Peyer's patch (tissue), 4 donors: ENCODE data around the gene PHGDH. TPM values are rescaled to one million over a fixed set of nuclear protein-coding genes. Genes with fewer than 3 reads are reported as not detected.
"Not testable (repeated sequence)": the region's sequence is repeated elsewhere in the genome, so short reads cannot be mapped to it uniquely, and the experiment has no call there.

Source experiments
- DNase-seq, 3 donors: peaks; one replicate each; pipeline ENCODE4 v3.0.0-alpha.2; 2017 to 2019
- H3K27ac ChIP-seq, 4 donors: fragments of 200-600 bp; sonication (generic); one replicate each; pipeline ENCODE4 v1.5.1; 2016 to 2019
- H3K27me3 ChIP-seq, 2 donors: fragments of 200-600 bp; sonication (generic); one replicate each; pipeline ENCODE4 v1.5.1; 2019
- H3K36me3 ChIP-seq, 3 donors: fragments of 200-600 bp; sonication (generic); one replicate each; pipeline ENCODE4 v1.5.1; 2016 to 2019
- H3K4me1 ChIP-seq, 4 donors: fragments of 200-600 bp; sonication (generic); one replicate each; pipeline ENCODE4 v1.5.1; 2016 to 2019
- H3K4me3 ChIP-seq, 4 donors: fragments of 200-600 bp; sonication (generic); 1 replicate in 3 of 4; 2 replicates in 1 of 4; pipeline ENCODE4 v1.5.1; 2016 to 2019; ENCODE audit warnings: mild to moderate bottlenecking in 1 of 4
- H3K9me3 ChIP-seq, 4 donors: fragments of 200-600 bp; sonication (generic); one replicate each; pipeline ENCODE4 v1.5.1; 2016 to 2019; ENCODE audit warnings: mild to moderate bottlenecking in 1 of 4
- CTCF ChIP-seq, 6 experiments: fragments of 450-650 bp in 4 of 6; fragments of 200-600 bp in 2 of 6; sonication (generic) in 1 of 6; IDR thresholded peaks; one replicate each; pipeline ENCODE4 v1.5.1; 2017 to 2019; ENCODE audit warnings: antibody characterized with exemption in 6 of 6, mild to moderate bottlenecking in 3 of 6, moderate library complexity in 1 of 6
- POLR2A ChIP-seq, 2 donors: fragments of 450-650 bp; IDR thresholded peaks; one replicate each; pipeline ENCODE4 v1.5.1; 2017; ENCODE audit warnings: antibody characterized with exemption in 2 of 2, mild to moderate bottlenecking in 2 of 2, moderate library complexity in 2 of 2
- total RNA-seq, 4 donors: library from RNA; depleted of rRNA; stranded (reverse); fragments of >200 nt; gene quantifications; one replicate each; pipeline ENCODE4 v1.1.0, GENCODE V29; 2016

PHGDH gene
- total RNA-seq, 4 donors from 2014 or later = 2.8 to 19.0 (median 4.3) TPM

- TF ChIP-seq POLR2A (IDR thresholded peaks at IDR 0.05) (no peak), CTCF (IDR thresholded peaks at IDR 0.05) (no peak)
- no peak overlapping the region for H3K4me3 ChIP-seq
- H3K9me3 ChIP-seq = no peaks in the 10 kb centered on the region
- no peaks in the 10 kb centered on the region for H3K36me3 ChIP-seq
- no peak for DNase-seq
- H3K27me3 ChIP-seq = no peaks in the 10 kb centered on the region
- peaks cover 0 to 5% (median 2%) of the 10 kb centered on the region in 4 donors for H3K4me1 ChIP-seq
- no peak overlapping the region for H3K27ac ChIP-seq
Measured at GRCh38 chr1:119781434-119782210, 69.9 kb downstream of the PHGDH start.

- no peak for DNase-seq
- Histone ChIP-seq H3K4me1 (peaks cover 0 to 5% (median 2%) of the 10 kb centered on the region in 4 donors), H3K9me3 (no peaks in the 10 kb centered on the region), H3K27ac (peak overlapping the region in 1 of 4 donors; percentile 1), H3K36me3 (no peaks in the 10 kb centered on the region), H3K27me3 (no peaks in the 10 kb centered on the region), H3K4me3 (no peak overlapping the region)
- TF ChIP-seq POLR2A (IDR thresholded peaks at IDR 0.05) (no peak), CTCF (IDR thresholded peaks at IDR 0.05) (no peak)
Measured at GRCh38 chr1:119782631-119783325, 71.0 kb downstream of the PHGDH start.

DNA sequence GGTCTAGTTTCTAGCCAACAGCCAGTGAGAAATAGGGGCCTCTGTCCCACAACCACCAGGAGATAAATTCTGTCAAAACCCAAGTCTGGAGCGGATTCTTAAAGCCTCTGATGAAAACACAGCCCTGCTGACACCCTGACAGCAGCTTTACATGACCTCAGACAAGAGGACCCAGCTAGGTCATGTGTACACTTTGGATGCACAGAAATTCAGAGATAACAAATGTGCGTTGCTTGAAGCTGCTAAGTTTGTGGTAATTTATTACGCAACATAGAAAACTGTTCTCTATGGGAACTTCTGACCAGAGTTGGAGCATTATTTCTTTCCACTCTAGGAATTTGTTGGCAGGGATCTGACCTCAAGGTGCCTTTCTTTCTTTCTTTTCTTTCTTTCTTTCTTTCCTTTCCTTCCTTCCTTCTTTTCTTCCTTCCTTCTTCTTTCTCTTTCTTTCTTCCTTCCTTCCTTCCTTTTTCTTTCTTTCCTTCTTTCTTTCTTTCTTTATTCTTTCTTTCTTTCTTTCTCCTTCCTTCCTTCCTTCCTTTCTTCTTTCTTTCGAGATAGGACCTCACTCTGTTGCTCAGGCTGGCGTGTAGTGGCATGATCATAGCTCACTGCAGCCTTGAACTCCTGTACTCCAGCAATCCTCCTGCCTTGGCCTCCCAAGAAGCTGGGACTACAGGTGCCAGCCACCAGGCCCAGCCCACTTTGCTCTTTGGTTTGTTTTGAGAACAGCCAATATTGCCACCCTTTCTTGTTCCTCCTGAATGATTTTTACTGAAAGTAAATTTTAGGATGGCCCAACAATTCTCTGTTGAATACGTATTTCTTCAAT is 71.8 kb downstream of the PHGDH start:
- H3K27me3 ChIP-seq = no peaks in the 10 kb centered on the region
- H3K27ac ChIP-seq = peak overlapping the region in 1 of 4 donors; percentile 59
- no peaks in the 10 kb centered on the region for H3K9me3 ChIP-seq
- no peak overlapping the region for H3K4me3 ChIP-seq
- no peak for TF ChIP-seq CTCF (IDR thresholded peaks at IDR 0.05)
- no peak for TF ChIP-seq POLR2A (IDR thresholded peaks at IDR 0.05)
- H3K4me1 ChIP-seq = peaks cover 0 to 5% (median 2%) of the 10 kb centered on the region in 4 donors
- no peak for DNase-seq
- no peaks in the 10 kb centered on the region for H3K36me3 ChIP-seq

DNA sequence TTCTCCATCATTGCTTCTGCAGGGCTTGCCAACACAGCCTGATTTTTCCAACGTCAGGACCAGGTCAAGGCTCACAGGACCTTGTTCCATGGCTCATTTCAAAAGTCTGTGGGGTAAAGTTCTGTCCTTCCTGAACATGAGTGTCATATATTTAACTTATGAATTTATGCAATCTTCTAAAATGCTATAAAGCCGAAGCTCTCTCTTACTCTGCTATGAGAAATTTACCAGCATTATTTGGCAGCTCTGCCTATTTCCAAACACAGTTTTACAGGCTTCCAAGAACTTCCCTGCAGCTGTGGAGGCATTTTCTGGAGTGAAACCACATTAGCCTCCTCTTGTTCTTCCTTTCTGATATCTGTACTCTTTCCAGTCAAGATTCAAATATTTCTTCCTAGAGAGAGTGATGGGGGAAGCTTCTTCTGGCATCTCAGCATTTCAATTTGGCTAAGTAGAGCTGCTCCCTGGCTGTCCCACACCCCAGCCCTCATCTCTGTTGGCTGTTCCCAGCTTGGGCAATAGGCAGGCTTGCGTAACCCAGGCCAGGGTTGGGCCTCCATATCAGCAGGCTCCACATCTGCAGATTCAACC is 72.6 kb downstream of the PHGDH start:
- Histone ChIP-seq H3K36me3 (no peaks in the 10 kb centered on the region), H3K4me1 (peaks cover 0 to 5% (median 2%) of the 10 kb centered on the region in 4 donors), H3K4me3 (no peak overlapping the region), H3K27ac (peak overlapping the region in 1 of 4 donors; percentile 59), H3K27me3 (no peaks in the 10 kb centered on the region), H3K9me3 (no peaks in the 10 kb centered on the region)
- peak in 1 of 3 donors; percentile 80 for DNase-seq
- TF ChIP-seq CTCF (IDR thresholded peaks at IDR 0.05) (no peak), POLR2A (IDR thresholded peaks at IDR 0.05) (no peak)

- not testable (repeated sequence) for H3K36me3 ChIP-seq, H3K27me3 ChIP-seq, DNase-seq, H3K9me3 ChIP-seq, H3K4me3 ChIP-seq, H3K4me1 ChIP-seq
- H3K27ac ChIP-seq = peak overlapping the region in 1 of 4 donors; percentile 33
Measured at GRCh38 chr1:119786046-119786445, 74.3 kb downstream of the PHGDH start.

DNA sequence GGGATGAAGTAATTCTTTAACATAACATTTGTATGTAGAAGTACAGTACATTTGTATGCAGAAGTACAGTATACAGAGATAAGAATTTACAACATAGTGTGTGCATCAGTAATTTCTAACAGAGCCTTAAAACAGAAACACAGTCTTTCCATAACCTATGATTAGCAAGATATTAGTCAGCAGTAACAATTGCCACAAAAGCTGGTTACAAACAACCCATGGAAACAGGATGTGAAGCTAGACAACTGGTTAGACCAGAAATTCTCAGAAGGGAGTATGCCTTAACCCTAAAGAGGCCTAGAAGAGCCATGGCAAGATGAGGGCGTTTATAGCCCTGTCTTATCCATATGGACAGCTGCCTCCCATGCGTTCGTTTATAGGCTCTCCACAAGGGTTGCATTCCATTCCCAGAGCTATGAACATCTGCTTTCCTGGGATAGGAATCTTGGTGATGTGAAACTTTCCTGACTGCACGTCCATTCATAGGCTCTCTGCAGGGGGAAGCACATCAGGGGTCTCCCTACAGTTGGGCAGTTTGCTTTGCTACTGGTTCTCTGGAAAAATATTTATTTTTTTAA is 74.8 kb downstream of the PHGDH start:
- not testable (repeated sequence) for DNase-seq, H3K4me3 ChIP-seq, H3K4me1 ChIP-seq, H3K9me3 ChIP-seq, H3K27me3 ChIP-seq, H3K36me3 ChIP-seq
- H3K27ac ChIP-seq = peak overlapping the region in 1 of 4 donors; percentile 33
